ENCODE results near the gene LAYN. TPM values are rescaled to one million over a fixed set of nuclear protein-coding genes. Genes with fewer than 3 reads are reported as not detected.

LAYN gene
- total and polyA plus RNA-seq, 2 of the 13 experiments (the other 11 are each of a cell fraction or from before 2014, with no cell fraction given), result 0.17 TPM; not detected in 1

- no TSS peak for BruUV-seq (replicated peaks)
- H3K4me3 ChIP-seq (replicated peaks in 1 of 3; ENCODE audit: insufficient read depth in 1 of 3, low read depth in 2 of 3, low read length in 3 of 3), result no peak overlapping the region
- FAIRE-seq (peak; percentile 70), ATAC-seq (0 out of 3 replicates have a peak, but pooled peaks have one; percentile 14), DNase-seq (ENCODE audit: low spot score) (peak; percentile 39)
- no peaks in the 10 kb centered on the region for H3K9me3 ChIP-seq (ENCODE audit: low read length)
- ChIA-PET CTCF (ENCODE audit: low intra/inter-chr PET ratio, low total read pairs) (interaction anchor here (1.0 to 2.6 kb wide), 3 partner anchors 37 to 286 kb away, joined by 3 to 16 read pairs (median 6); partner anchors contain the start of gene SIK2), POLR2A (no interaction called here)
- H3K79me2 ChIP-seq (ENCODE audit: insufficient read depth, low read length), result no peaks in the 10 kb centered on the region
- no peaks in the 10 kb centered on the region for H4K20me1 ChIP-seq (ENCODE audit: insufficient read depth, low read length)
- H3K4me1 ChIP-seq (ENCODE audit: insufficient read depth, low read length), result peaks cover 62% of the 10 kb centered on the region
- H3K9ac ChIP-seq (ENCODE audit: insufficient read depth, low read depth, low read length), result no peak overlapping the region
- no peaks in the 10 kb centered on the region for H3K27me3 ChIP-seq (ENCODE audit: control insufficient read depth in 1 of 2, insufficient read depth in 2 of 2, low read length in 2 of 2)
- in situ Hi-C loops (cut with HindIII; ENCODE audit: extremely low pct_ligation_motif_present, low pct_unique_long_range_greater_than_20kb), result no loop called here
- H3K36me3 ChIP-seq (replicated peaks in 1 of 2; ENCODE audit: control insufficient read depth in 1 of 2, insufficient read depth in 2 of 2, low read length in 2 of 2), result no peaks in the 10 kb centered on the region
- 33% methylated on average over 4 of the region's 4 CpGs for WGBS (ENCODE audit: low lambda C conversion rate)
- no peak overlapping the region for H3K27ac ChIP-seq (ENCODE audit: extremely low read length, insufficient read depth, low read length)
- no peak overlapping the region for H2AFZ ChIP-seq (ENCODE audit: low read length)
- intact Hi-C loops (cut with micrococcal nuclease; ENCODE audit: unreplicated experiment), result loop anchor here (1.0 kb wide), 2 partner anchors 212 to 276 kb away; no protein-coding TSS in a partner anchor
- no peak overlapping the region for H3K4me2 ChIP-seq (ENCODE audit: low read depth, low read length)
- TF ChIP-seq SRSF9 (IDR thresholded peaks at IDR 0.05; ENCODE audit: borderline replicate concordance, insufficient read depth, low read depth, low read length, poor library complexity, severe bottlenecking) (no peak), JUNB (CRISPR knock-in tag; IDR thresholded peaks at IDR 0.05; ENCODE audit: borderline replicate concordance) (no peak), REPIN1 (CRISPR knock-in tag; IDR thresholded peaks at IDR 0.05; ENCODE audit: borderline replicate concordance, low read depth) (no peak), ZBTB46 (CRISPR knock-in tag; IDR thresholded peaks at IDR 0.05; ENCODE audit: borderline replicate concordance) (no peak), MXD4 (CRISPR knock-in tag; IDR thresholded peaks at IDR 0.05) (no peak), DR1 (CRISPR knock-in tag; IDR thresholded peaks at IDR 0.05) (no peak), RAD21 (CRISPR knock-in tag; IDR thresholded peaks at IDR 0.05) (peak; percentile 49; the same call in 1 of the 2 replicates), TBX2 (CRISPR knock-in tag; IDR thresholded peaks at IDR 0.05; ENCODE audit: borderline replicate concordance) (no peak), KDM6A (CRISPR knock-in tag; IDR thresholded peaks at IDR 0.05; ENCODE audit: low read depth) (no peak), ZZZ3 (CRISPR knock-in tag; IDR thresholded peaks at IDR 0.05; ENCODE audit: borderline replicate concordance) (no peak), FOXJ3 (CRISPR knock-in tag; IDR thresholded peaks at IDR 0.05; ENCODE audit: borderline replicate concordance) (no peak), KDM5A (IDR thresholded peaks at IDR 0.05; ENCODE audit: borderline replicate concordance, low read length) (no peak), ZNF713 (CRISPR knock-in tag; IDR thresholded peaks at IDR 0.05) (no peak), JDP2 (CRISPR knock-in tag; IDR thresholded peaks at IDR 0.05; ENCODE audit: borderline replicate concordance) (no peak), IRF2 (CRISPR knock-in tag; IDR thresholded peaks at IDR 0.05) (no peak), BCLAF1 (IDR thresholded peaks at IDR 0.05) (no peak), HNRNPK (IDR thresholded peaks at IDR 0.05; ENCODE audit: low read depth, low read length, poor library complexity, severe bottlenecking) (no peak), RBAK (CRISPR knock-in tag; IDR thresholded peaks at IDR 0.05) (no peak), CTCF (CRISPR knock-in tag; IDR thresholded peaks at IDR 0.05) (peak; percentile 75)
Observed at GRCh38 chr11:111565114-111565720, 24.7 kb downstream of the LAYN start.
